NCI-H510A (cell line): ENCODE measurements around the gene MED13L.

ENCODE experiments used
- DNase-seq: peaks from one replicate; lab custom pipeline; 2025; lab: John Stamatoyannopoulos, UW

MED13L gene

GRCh38 chr12:116090516-116090915 is 187.0 kb downstream of the MED13L start:
- no peak for DNase-seq

GRCh38 chr12:116089080-116089479 is 188.4 kb downstream of the MED13L start:
- no peak for DNase-seq

- DNase-seq, result no peak
Measured at GRCh38 chr12:116087962-116088361, 189.5 kb downstream of the MED13L start.

- no peak for DNase-seq
Measured at GRCh38 chr12:116087399-116087798, 190.1 kb downstream of the MED13L start.

- DNase-seq, result no peak
Measured at GRCh38 chr12:116080415-116080814, 197.1 kb downstream of the MED13L start.

- no peak for DNase-seq
Measured at GRCh38 chr12:116078396-116078795, 199.1 kb downstream of the MED13L start.

- DNase-seq, result no peak
Measured at GRCh38 chr12:116077431-116077830, 200.1 kb downstream of the MED13L start.

- DNase-seq, result no peak
Measured at GRCh38 chr12:116076399-116076798, 201.1 kb downstream of the MED13L start.

- DNase-seq, result no peak
Measured at GRCh38 chr12:116074686-116075085, 202.8 kb downstream of the MED13L start.

GRCh38 chr12:116071555-116072230 is 205.8 kb downstream of the MED13L start:
- DNase-seq, result no peak

- DNase-seq, result no peak
Measured at GRCh38 chr12:116070444-116070843, 207.0 kb downstream of the MED13L start.

- DNase-seq, result no peak
Measured at GRCh38 chr12:116069943-116070342, 207.6 kb downstream of the MED13L start.

GRCh38 chr12:116068853-116069252 is 208.6 kb downstream of the MED13L start:
- no peak for DNase-seq

GRCh38 chr12:116068371-116068770 is 209.1 kb downstream of the MED13L start:
- no peak for DNase-seq

GRCh38 chr12:116067892-116068291 is 209.6 kb downstream of the MED13L start:
- no peak for DNase-seq

- DNase-seq, result no peak
Measured at GRCh38 chr12:116066381-116067230, 210.9 kb downstream of the MED13L start.

- no peak for DNase-seq
Measured at GRCh38 chr12:116065606-116066005, 211.9 kb downstream of the MED13L start.

- no peak for DNase-seq
Measured at GRCh38 chr12:116064493-116064892, 213.0 kb downstream of the MED13L start.

- DNase-seq, result no peak
Measured at GRCh38 chr12:116062698-116063097, 214.8 kb downstream of the MED13L start.

- no peak for DNase-seq
Measured at GRCh38 chr12:116060764-116061163, 216.7 kb downstream of the MED13L start.

GRCh38 chr12:116059904-116060303 is 217.6 kb downstream of the MED13L start:
- DNase-seq, result no peak

- no peak for DNase-seq
Measured at GRCh38 chr12:116058574-116058973, 218.9 kb downstream of the MED13L start.

- no peak for DNase-seq
Measured at GRCh38 chr12:116057356-116057755, 220.1 kb downstream of the MED13L start.
